HG02884 (cell line): ENCODE results near the gene ANTKMT.
"Not testable (repeated sequence)": the region's sequence is repeated elsewhere in the genome, so short reads cannot be mapped to it uniquely, and the experiment has no call there.

ENCODE experiments used
- ATAC-seq: cut with Tn5 transposase; IDR thresholded peaks from one replicate; pipeline ENCODE4 v1.9.1; 2021; ENCODE audit warnings: mild to moderate bottlenecking, moderate library complexity; ENCODE audit not compliant: unreplicated experiment

Gene ANTKMT

DNA sequence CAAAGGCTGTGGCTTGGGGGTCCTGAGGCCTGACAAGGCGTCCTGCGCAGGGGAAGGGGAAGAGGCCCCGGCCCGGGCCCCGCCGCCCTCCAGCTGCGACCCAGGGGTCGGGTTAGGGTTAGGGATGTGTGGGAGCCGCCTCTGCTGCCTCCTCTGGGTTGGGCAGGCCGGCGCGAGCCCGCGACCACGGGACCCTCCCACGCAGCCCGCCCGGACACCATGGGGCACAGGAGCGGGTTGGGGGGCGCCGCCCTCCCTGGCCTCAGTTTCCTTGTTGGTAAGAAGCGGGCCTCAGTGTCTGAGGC, 19.5 kb downstream of the ANTKMT start:
- no peak for ATAC-seq

DNA sequence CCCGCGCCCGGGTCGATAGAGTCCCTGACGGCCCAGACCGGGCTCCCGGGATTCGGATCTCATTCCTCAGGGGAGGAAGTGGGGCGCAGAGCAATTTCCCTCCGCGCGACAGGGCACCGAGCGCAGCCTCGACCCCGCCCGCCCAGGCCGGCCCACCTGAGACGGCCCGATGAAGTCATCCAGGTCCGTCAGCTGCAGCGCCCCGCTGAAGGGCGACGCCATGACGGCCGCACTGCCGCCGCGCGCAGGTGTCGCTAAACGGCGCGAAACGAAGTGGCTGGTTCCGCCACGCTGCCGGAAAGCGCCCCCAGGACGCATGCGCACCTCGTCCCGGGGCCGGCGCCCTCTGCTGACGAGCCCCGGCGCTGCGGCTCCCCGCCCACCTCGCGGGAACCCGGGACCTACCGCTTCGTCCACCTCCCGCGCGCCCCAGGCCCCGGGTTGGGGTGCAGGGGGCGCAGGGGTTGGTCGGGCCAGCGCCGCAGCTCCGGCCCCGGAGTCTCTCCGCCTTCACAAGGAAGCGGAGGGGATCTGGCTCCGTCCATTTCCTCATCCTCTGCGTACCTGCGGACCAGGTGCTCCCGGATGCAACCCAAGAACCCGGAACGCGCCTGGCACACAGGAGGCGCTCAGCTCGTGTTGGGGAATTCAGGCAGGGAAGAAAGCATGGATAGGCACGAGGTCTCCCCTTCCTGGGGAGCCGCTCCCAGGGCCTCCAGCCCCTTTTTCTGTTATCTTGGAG, 20.0 kb downstream of the ANTKMT start, which contains the start of gene CIAO3:
CIAO3 (minus strand) TSS at position 234 of the 742 bp plus-strand sequence; CDS start at position 222, 12 bp downstream.
- ATAC-seq, result peak; percentile 61

DNA sequence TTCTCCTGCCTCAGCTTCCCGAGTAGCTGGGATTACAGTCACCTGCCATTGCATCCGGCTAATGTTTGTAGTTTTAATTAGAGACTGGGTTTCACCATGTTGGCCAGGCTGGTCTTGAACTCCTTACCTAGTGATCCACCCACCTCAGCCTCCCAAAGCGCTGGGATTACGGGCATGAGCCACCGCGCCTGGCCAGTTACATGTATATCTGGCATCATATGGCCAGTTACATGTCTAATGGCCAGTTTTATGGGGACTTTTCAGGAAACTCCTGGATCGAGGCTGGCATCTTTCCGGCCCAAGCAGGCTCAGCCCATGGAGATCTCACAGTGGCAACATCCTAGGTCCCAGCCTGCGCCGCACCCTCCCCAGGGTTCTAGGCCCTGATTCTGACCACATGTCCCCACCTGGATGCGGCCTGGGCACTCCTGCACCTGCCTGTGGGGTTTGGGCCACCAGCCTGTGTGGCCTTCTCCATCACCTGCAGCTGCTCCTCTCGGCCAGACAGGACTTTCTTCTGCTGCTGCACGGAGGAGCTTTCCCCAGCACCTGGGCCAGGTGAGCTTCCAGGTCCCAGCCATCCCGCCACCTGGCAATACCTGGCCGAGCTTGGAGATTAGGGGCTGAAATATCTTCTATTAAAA, 21.2 kb downstream of the ANTKMT start:
- ATAC-seq, result no peak

DNA sequence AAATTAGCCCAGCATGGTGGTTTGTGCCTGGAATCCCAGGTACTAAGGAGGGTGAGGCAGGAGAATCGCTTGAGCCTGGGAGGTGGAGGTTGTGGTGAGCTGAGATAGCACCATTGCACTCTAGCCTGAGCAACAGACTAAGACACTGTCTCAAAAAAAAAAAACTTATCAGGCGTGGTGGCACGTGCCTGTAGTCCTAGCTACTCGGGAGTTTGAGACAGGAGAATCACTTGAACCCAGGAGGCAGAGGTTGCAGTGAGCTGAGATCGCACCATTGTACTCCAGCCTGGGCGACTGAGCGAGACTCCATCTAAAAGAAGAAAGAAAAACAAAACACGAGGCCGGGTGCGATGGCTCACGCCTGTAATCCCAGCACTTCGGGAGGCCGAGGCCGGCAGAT, 21.9 kb downstream of the ANTKMT start:
- ATAC-seq, result not testable (repeated sequence)

DNA sequence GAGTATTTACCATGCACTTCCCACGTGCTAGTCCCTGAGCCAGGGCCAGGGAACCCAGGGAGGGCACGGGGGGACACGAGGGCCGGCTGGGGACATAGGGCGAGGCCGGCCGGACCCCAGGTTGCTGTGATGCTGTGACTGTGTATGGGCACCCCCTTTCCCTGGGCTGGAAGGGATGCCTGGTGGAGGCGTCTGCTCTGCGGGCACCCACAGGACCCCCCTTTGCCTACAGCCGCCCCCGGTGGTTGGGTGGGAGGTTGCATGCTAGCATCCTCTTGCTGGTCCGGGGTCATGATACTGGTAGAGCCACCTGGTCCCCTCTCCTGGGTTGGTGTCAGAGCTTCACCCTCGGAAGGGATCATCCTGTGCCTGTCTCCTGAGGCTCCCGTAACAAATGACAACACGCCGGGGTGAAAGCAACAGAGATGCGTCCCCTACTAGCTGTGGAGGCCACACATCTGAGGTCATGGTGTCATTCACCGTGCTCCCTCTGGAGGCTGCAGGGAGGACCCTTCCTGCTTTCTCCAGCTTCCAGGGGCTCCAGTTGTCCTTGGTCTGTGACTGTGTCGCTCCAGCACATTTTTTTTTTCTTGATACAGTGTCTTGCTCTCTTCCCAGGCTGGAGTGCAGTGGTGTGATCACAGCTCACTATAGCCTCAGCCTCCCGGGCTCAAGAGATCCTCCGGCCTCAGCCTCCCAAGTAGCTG, 23.0 kb downstream of the ANTKMT start:
- ATAC-seq, result no peak

DNA sequence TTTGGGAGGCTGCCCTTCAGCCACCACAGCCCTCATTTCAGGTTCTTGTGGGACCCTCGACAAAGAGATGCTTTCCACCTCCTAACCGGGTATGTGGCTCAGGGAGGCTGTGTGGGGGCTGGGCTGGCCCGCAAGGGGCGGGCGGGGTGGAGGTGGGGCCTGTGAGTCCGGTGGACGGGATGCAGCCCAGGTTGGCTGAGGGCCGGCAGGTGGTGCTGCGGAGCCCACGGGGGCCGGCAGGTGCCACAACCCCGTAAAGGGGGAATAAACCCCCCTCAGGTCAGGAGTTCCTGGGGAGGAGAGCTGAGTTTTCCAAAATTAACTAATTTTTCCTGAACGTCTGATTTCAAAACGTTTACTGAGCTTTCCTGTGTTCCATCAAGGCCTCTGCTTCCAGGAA, 24.8 kb downstream of the ANTKMT start:
- no peak for ATAC-seq

DNA sequence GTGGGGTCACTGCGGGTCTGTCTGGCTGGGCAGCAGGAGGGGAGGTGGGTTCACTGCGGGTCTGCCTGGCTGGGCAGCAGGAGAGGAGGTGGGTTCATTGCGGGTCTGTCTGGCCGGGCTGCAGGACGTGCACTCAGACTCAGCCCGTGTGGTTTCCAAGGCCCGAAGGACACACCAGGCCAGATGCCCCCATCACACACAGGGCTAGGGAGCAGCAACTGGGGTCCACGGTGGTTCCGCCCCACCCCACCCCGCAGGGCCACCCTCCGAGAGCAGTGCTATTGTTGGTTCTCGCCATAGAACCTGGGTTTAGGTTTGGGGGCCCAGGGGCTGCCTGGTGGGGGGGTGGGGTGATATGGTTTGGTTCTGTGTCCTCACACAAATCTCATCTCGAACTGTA, 25.7 kb downstream of the ANTKMT start:
- no peak for ATAC-seq

DNA sequence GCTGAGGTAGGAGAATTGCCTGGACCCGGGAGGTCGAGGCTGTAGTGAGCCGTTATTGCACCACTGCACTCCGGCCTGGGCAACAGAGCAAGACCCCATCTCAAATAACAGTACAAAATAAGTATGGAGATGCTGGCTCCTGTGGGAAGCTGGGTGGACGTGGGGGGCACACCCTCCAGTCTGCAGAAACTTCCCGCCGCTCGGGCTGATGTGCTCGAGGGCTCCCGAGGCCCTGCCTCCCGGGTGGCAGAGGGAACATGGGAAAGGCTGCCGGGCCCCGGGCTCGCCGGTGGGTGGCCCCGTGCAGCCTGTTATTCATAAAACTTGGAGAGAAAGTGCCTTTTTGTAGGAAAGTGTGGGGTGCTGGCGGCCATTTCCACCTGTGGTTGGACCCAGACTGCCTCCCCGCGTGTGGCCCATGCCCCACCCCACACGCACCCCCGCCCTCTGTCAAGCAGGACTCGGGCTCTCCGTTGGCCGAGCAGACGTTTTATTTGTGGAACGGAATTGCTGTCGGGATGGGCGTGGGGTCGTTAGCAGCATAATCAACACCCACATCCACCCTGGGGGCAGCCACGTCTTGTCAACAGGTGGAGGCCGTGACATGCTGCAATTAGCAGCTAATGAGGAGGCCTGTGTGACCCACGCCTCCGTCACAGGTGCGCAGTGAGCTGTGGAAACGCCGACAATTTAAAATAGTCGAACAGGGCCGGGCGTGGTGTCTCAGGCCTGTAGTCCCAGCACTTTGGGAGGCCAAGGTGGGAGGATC, 27.2 kb downstream of the ANTKMT start:
- no peak for ATAC-seq

DNA sequence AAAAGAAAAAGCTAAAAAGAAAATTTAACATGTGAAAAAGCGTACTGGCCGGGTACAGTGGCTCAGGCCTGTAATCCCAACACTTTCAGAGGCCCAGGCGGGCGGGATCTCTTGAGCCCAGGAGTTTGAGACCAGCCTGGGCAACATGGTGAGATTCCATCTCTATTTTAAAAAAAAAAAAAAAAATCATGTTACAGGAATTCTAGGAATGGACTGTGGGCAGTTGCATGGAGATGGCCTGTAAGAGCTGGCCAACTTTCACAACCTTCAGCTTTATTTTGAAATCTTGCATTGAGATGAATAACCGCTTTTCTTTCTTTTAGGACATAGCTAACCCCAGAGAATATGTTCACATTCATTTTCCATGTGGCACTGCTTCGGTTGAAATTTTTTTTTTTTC, 28.1 kb downstream of the ANTKMT start:
- no peak for ATAC-seq

DNA sequence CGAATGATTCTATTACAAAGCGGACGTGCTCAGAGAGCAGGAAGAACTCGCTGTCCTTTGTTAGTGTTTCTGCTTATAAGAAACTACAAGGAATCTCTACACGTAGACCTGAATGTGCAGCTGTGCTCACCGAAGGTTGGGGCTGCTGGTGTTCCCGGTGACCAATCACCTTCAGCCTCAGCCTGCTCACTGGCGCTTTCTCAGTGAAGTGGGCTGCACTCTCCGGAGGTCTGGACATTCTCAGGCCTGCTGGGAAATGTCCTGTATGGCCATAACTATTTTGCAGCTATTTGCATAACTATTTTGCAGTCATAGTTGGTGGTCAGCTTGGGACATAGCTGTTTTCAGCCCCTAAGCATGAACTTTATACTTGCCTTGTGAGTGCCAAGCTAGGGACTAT, 29.5 kb downstream of the ANTKMT start:
- no peak for ATAC-seq

DNA sequence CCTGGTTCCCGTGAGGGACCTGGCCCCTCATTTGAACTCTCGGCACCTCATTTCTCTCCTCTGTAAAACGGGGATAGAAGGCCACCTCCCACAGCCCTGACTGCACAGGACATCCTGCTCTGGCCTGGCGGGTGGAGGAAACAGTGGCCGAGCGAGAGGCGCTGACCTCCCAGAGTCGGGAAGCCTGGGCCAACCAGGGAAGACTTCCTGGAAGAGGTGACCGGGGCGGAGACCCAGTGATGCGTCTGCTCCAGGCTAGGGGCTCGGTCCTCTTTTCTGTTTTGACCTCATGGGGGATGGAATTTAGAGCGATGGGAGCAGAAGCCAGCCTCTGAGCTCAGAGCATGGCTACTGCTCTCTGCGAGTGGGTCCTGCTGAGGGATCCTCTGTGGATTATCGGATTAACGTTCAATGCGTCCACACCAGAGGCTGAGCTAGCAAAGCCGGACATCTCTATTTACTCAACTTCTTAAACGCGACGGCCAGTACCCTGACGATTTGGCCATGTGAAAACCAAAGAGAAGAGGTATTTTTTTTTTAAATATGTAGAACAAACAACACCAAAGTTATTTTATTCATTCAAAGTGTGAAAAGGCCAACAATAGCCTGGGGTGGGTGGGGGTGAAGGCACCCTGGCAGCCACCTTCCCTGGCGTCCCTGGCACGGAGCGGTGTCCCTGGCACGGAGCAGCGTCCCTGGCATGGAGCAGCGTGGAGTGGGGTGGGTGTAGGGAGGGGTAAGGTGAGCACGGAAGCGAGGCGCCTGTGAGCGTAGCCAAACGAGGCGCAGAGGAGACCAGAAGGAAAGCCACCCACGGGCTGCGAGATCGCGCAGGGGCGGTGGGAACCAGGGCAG, 30.4 kb downstream of the ANTKMT start:
- ATAC-seq, result no peak

DNA sequence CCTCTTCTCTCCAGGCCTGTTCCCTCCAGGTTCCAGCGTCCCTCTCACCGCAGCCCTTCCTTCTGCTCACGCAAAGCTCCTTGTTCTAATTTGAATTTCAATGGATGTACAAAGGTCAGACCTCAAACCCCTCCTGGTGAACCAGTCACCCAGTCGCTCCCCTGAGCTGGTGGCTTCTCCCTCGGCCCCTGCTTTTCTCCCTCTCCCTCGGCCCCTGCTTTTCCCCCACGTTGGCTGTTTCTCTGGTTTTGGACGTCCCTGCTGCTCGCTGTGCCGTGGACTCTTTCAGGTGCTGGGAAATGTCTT, 31.0 kb downstream of the ANTKMT start:
- no peak for ATAC-seq

DNA sequence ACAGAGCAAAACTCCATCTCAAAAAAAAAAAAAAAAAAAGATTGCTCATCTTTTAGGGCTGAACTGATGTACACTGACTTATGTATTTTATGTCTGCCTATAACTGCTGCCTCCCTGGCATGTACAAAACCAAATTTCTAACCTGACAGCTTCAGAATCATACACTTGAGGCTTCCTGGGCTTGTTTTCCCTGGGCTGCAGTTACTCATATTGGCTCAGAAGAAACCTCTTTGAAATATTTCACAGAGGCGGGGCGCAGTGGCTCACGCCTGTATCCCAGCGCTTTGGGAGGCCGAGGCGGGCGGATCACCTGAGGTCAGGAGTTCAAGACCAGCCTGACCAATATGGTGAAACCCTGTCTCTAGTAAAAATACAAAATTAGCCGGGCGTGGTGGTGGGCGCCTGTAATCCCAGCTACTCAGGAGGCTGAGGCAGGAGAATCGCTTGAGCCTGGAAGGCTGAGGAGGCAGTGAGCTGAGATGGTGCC, 33.2 kb downstream of the ANTKMT start:
- not testable (repeated sequence) for ATAC-seq

DNA sequence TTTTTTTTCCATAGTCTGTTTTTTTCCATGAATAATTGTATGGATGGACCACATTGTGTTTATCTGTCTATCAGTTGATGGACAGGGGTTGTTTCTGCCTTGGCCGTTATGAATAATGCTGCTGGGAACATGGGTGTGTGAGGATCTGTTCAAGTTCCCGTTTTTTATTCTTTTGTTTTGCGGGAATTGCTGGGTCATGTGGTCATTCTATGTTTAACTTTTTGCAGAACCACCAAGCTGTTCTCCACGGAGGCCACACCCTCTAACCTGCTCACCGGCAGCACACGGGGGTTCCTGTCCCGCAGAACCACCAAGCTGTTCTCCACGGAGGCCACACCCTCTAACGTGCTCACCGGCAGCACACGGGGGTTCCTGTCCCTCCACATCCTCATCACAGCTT, 33.7 kb downstream of the ANTKMT start:
- no peak for ATAC-seq

DNA sequence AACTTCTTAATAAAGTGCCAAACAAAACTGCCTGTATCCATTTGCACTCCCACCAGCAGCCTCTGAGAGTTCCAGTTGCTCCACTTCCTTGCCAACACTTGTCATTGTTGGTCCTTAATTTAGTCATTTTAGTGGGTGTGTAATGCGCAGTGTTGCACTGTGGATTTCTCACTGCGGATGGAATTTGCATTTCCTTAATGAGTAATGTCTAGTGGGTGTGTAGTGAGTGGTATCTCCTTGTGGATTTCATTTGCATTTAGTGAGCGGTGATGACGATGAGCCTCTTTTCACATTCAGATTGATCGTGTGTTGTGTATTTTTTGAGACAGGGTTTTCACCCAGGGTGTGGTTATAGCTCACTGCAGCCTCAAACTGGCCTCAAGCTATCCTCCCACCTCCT, 35.5 kb downstream of the ANTKMT start:
- no peak for ATAC-seq

DNA sequence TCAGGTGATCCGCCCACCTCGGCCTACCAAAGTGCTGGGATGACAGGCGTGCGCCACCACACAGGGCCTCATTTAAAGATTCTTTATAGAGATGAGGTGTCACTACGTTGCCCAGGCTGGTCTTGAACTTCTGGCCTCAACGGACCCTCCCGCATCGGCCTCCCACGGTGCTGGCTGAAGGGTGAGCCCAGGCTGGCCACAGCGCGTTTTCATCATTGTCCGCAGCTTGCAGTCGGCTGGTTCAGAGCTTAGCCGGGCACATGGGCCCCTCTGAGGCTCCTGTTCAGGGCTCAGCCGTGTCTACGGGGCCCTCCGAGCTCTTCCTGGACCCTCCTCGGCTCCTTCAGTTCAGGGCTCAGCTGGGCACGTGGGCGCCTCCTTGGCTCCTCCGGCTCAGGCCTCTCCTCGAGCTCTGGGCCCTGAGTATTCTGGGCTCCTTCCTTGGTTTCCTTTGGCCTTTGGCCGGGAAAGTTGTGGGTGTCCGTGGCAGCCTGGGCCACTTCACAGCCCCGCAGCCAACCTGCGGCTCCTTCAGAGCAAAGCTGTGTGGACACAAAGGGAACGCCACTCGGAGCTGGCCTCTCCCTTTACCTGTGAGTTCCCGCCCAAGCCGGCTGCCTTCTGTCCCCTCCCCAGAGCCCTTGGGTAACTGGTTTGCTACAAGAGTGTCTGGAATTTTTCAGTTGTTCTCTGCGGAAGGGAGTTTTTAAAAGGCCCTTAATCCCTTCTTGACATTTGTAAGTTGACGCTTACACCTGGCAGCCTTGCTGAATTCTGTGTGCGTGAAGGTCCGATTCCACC, 38.4 kb downstream of the ANTKMT start:
- no peak for ATAC-seq

DNA sequence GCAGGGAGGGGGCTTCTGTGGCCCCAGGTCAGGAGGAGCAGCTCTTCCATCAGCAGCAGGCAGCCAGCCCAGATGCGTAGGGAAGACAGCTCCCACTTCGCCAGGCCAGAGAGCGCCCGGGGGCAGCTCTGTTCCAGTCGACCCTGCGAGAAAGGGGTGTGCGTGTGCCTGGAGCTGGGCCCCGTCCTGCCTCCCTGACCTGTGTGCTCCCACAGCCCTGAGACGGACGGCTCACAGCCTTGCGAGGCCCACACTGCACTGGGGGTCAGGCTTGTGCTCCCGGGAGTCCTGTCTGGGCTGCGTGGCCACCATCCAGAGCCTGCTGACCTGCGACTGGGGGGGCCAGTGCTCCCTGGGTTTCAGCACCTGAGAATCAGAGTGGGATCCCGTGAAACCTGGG, 39.1 kb downstream of the ANTKMT start:
- ATAC-seq, result no peak

DNA sequence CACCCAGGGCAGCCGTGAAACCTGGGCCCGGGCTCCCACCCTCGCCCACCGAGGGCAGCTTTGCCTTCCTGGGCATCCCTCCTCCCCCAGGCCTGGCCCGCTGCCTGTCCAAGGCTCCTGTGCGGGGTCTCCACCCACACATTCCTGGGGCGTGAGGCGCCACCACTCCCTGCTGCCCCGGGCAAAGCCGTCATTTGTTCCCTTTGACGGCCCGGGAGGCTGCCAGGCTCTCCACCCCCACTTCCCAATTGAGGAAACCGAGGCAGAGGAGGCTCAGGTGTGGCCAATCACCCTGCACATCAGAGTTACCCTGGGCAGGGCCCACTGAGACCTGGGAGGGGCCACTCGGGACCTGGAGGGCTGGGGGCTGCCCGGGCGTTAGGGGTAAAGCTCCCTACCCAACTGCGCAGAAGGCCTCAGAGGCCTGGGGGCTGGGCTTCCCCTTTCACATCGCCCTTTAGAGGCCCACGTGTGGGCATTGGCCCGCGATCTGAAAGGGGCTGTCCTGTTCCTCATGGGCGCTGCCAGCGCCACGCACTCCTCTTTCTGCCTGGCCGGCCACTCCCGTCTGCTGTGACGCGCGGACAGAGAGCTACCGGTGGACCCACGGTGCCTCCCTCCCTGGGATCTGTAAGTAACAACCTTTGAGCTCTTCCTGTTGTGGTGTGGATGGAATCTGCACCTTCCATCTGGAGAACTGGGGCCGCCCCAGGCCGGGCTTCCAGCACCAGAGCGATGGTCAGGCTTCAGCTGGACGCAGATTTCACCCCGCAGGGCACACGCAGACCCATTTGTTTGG, 39.8 kb downstream of the ANTKMT start, which contains the start of gene MSLN:
MSLN (plus strand) TSS at position 190 of the 799 bp plus-strand sequence. CDS start 1,947 bp downstream, outside the sequence.
- no peak for ATAC-seq
